ENCODE measurements around the gene CRMP1. TPM values are rescaled to one million over a fixed set of nuclear protein-coding genes. Genes with fewer than 3 reads are reported as not detected.
A peak's percentile ranks its signal among the peaks of the same experiment; 100 is the strongest.

The CRMP1 gene
- total and polyA plus RNA-seq, 8 donors: 5.2 to 76.2 (median 64.0) TPM

- Histone ChIP-seq H3K4me3 (no peak overlapping the region), H3K27ac (no peak overlapping the region), H3K4me1 (no peaks in the 10 kb centered on the region), H3K27me3 (no peaks in the 10 kb centered on the region), H3K9me3 (no peaks in the 10 kb centered on the region), H3K36me3 (peaks cover 0 to 6% of the 10 kb centered on the region in 2 donors)
- TF ChIP-seq, protein P1, sequence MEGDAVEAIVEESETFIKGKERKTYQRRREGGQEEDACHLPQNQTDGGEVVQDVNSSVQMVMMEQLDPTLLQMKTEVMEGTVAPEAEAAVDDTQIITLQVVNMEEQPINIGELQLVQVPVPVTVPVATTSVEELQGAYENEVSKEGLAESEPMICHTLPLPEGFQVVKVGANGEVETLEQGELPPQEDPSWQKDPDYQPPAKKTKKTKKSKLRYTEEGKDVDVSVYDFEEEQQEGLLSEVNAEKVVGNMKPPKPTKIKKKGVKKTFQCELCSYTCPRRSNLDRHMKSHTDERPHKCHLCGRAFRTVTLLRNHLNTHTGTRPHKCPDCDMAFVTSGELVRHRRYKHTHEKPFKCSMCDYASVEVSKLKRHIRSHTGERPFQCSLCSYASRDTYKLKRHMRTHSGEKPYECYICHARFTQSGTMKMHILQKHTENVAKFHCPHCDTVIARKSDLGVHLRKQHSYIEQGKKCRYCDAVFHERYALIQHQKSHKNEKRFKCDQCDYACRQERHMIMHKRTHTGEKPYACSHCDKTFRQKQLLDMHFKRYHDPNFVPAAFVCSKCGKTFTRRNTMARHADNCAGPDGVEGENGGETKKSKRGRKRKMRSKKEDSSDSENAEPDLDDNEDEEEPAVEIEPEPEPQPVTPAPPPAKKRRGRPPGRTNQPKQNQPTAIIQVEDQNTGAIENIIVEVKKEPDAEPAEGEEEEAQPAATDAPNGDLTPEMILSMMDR (IDR thresholded peaks at IDR 0.05): no peak
- intact Hi-C loops (cut with DNase I): no loop called here
- ATAC-seq (no peak), DNase-seq (no peak)
Observed at GRCh38 chr4:5790546-5790857, 102.4 kb downstream of the CRMP1 start.

DNA sequence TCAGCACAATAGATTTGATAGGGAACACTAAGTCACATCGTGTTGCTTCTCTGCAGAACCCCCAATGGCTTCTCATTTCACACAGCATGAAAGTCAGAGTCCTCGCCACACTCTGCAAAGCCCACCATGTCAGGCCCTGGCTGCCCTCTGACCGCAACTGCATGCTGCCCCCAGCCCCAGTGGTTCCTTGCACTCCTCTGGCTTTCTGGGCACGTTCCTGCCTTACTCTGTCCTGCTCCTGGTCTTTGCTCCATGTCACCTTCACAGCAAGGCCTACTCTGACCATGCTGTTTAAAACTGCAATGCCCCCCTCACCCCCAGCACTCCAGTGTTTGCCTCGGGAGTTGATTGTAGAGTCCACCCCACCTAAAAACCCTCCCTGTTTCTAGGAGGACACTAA, 103.7 kb downstream of the CRMP1 start:
- TF ChIP-seq, protein P1 (IDR thresholded peaks at IDR 0.05): no peak
- ATAC-seq: no peak
- intact Hi-C loops (cut with DNase I): no loop called here
- no peak overlapping the region for H3K27ac ChIP-seq
- H3K27me3 ChIP-seq: no peaks in the 10 kb centered on the region
- no peaks in the 10 kb centered on the region for H3K4me1 ChIP-seq
- H3K9me3 ChIP-seq: no peaks in the 10 kb centered on the region
- no peak overlapping the region for H3K4me3 ChIP-seq
- DNase-seq: no peak
- H3K36me3 ChIP-seq: peaks cover 0 to 11% of the 10 kb centered on the region in 2 donors

DNA sequence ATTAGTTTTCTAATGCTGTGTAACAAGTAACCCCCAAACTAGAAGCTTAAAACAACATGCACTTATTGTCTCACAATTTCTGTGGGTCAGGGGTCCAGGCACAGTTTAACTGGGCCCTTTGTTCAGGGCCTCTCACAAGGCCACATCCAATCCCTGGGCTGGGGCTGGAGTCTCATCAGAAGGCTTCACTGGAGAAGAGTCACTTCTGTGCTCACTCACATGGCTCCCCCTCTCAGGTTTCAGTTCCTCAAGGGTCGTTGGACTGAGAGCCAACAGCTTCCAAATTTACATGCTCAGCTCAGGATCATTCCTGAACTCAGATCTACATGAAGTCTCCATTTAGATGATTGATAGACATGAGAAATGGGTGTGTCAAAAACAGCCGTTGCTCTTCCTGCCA, 104.7 kb downstream of the CRMP1 start:
- intact Hi-C loops (cut with DNase I): no loop called here
- no peak overlapping the region for H3K4me3 ChIP-seq
- H3K4me1 ChIP-seq: no peaks in the 10 kb centered on the region
- peaks cover 0 to 11% of the 10 kb centered on the region in 2 donors for H3K36me3 ChIP-seq
- H3K27ac ChIP-seq: no peak overlapping the region
- H3K9me3 ChIP-seq: no peaks in the 10 kb centered on the region
- TF ChIP-seq, protein P1 (IDR thresholded peaks at IDR 0.05): no peak
- no peak for DNase-seq
- H3K27me3 ChIP-seq: no peaks in the 10 kb centered on the region
- ATAC-seq: no peak

DNA sequence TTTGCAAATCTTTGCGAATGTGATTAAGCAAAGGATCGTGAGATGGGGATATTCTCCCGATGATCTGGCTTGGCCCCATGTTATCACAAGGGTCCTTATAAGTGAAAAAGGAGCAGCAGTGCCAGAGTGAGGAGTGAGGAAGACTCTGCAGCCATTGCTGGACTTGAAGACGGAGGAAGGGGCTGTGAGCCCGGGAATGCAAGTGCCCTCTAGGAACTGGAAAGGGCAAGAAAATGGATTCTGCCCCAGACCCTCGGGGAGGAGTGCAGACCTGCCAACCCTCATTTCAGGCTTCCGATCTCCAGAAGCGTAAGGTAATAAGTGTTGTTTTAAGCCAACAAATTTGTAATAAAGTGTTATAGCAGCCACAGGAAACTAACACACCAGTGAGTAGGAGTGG, 105.6 kb downstream of the CRMP1 start:
- no peak overlapping the region for H3K4me3 ChIP-seq
- DNase-seq: no peak
- TF ChIP-seq, protein P1 (IDR thresholded peaks at IDR 0.05): no peak
- ATAC-seq: no peak
- H3K9me3 ChIP-seq: no peaks in the 10 kb centered on the region
- no peaks in the 10 kb centered on the region for H3K27me3 ChIP-seq
- no peaks in the 10 kb centered on the region for H3K4me1 ChIP-seq
- H3K27ac ChIP-seq: no peak overlapping the region
- intact Hi-C loops (cut with DNase I): no loop called here
- peaks cover 0 to 11% of the 10 kb centered on the region in 2 donors for H3K36me3 ChIP-seq

DNA sequence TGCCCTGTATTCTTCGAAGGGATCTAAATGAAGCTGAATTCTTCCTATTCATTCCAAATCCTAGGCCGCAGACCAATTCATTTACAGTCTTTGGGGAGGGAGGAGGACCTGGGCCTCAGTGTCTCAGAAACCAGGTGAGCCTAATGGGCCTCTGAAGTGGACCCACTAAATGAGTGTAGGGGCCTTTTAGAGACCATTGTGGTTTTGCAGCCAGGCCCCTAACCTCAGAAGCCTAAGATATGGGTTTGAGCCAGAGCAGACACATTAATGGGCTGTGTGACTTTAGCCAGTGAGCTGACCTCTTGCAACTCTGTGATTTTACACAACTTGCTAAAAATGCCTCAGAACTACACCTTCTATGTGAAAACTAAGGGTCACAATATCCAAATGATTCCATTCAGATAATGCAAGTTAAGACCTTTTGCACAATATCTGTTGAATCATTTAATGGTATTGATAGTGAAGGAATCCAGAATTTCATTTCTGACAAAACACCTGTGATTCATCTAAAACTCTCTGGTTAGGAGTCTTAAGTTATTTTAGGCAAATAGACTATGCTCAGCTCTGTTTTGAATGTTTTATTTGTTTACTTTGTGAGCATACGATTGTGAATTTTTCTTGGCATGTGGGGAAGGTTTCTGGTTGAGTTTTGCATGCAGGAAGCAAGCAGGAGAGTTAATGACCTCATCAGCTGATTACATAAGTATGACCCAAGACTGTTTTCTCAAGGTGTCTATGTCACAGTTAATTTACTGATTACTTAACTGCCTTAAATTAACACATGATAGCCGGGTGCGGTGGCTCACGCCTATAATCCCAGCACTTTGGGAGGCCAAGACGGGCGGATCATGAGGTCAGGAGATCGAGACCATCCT, 106.8 kb downstream of the CRMP1 start:
- intact Hi-C loops (cut with DNase I): no loop called here

More for the DNA sequence above, 106.8 kb downstream of the CRMP1 start:
- TF ChIP-seq, protein P1 (IDR thresholded peaks at IDR 0.05): no peak
- Histone ChIP-seq H3K27me3 (no peaks in the 10 kb centered on the region), H3K27ac (no peak overlapping the region), H3K9me3 (no peaks in the 10 kb centered on the region), H3K36me3 (peaks cover 0 to 11% of the 10 kb centered on the region in 2 donors), H3K4me3 (no peak overlapping the region), H3K4me1 (no peaks in the 10 kb centered on the region)
- no peak for ATAC-seq
- DNase-seq: peak in 1 of 4 donors; percentile 15

All from left lung (tissue), 10 donors.